ENCODE measurements around the gene BRCC3.

BRCC3 gene

GRCh38 chrX:155065035-155065734 is 6.1 kb upstream of the BRCC3 start:
- H3K9me3 ChIP-seq (ENCODE audit: control insufficient read depth, low read length) = no peaks in the 10 kb centered on the region
- DNase-seq (ENCODE audit: low read depth) = peak; percentile 24
- H3K4me3 ChIP-seq (ENCODE audit: low read length) = no peak overlapping the region
- no peak overlapping the region for H3K9ac ChIP-seq (ENCODE audit: low read length)
- H3K27me3 ChIP-seq (replicated peaks; ENCODE audit: control insufficient read depth, insufficient read depth, low read length) = no peaks in the 10 kb centered on the region
- no peaks in the 10 kb centered on the region for H3K36me3 ChIP-seq (ENCODE audit: control insufficient read depth, insufficient read depth, low read length, severe bottlenecking)
- peaks cover 36% of the 10 kb centered on the region for H3K4me1 ChIP-seq (ENCODE audit: control insufficient read depth, insufficient read depth, low read length)

GRCh38 chrX:155068165-155068564 is 3.1 kb upstream of the BRCC3 start:
- no peak overlapping the region for H3K9ac ChIP-seq (ENCODE audit: low read length)
- H3K4me1 ChIP-seq (ENCODE audit: control insufficient read depth, insufficient read depth, low read length) = peaks cover 36% of the 10 kb centered on the region
- no peaks in the 10 kb centered on the region for H3K36me3 ChIP-seq (ENCODE audit: control insufficient read depth, insufficient read depth, low read length, severe bottlenecking)
- H3K4me3 ChIP-seq (ENCODE audit: low read length) = no peak overlapping the region
- H3K9me3 ChIP-seq (ENCODE audit: control insufficient read depth, low read length) = no peaks in the 10 kb centered on the region
- DNase-seq (ENCODE audit: low read depth) = peak; percentile 49
- H3K27me3 ChIP-seq (replicated peaks; ENCODE audit: control insufficient read depth, insufficient read depth, low read length) = no peaks in the 10 kb centered on the region

GRCh38 chrX:155069414-155069813 is 1.9 kb upstream of the BRCC3 start:
- peaks cover 36% of the 10 kb centered on the region for H3K4me1 ChIP-seq (ENCODE audit: control insufficient read depth, insufficient read depth, low read length)
- H3K36me3 ChIP-seq (ENCODE audit: control insufficient read depth, insufficient read depth, low read length, severe bottlenecking) = no peaks in the 10 kb centered on the region
- H3K27me3 ChIP-seq (replicated peaks; ENCODE audit: control insufficient read depth, insufficient read depth, low read length) = no peaks in the 10 kb centered on the region
- peak overlapping the region; percentile 86 for H3K4me3 ChIP-seq (ENCODE audit: low read length)
- H3K9ac ChIP-seq (ENCODE audit: low read length) = peak overlapping the region; percentile 87
- H3K9me3 ChIP-seq (ENCODE audit: control insufficient read depth, low read length) = no peaks in the 10 kb centered on the region
- no peak for DNase-seq (ENCODE audit: low read depth)

- H3K9ac ChIP-seq (ENCODE audit: low read length) = peak overlapping the region; percentile 87
- peaks cover 33% of the 10 kb centered on the region for H3K4me1 ChIP-seq (ENCODE audit: control insufficient read depth, insufficient read depth, low read length)
- H3K4me3 ChIP-seq (ENCODE audit: low read length) = peak overlapping the region; percentile 86
- no peak for DNase-seq (ENCODE audit: low read depth)
- no peaks in the 10 kb centered on the region for H3K36me3 ChIP-seq (ENCODE audit: control insufficient read depth, insufficient read depth, low read length, severe bottlenecking)
- no peaks in the 10 kb centered on the region for H3K9me3 ChIP-seq (ENCODE audit: control insufficient read depth, low read length)
- no peaks in the 10 kb centered on the region for H3K27me3 ChIP-seq (replicated peaks; ENCODE audit: control insufficient read depth, insufficient read depth, low read length)
Observed at GRCh38 chrX:155070038-155070437, 1.3 kb upstream of the BRCC3 start.

GRCh38 chrX:155070663-155070974 is 689 bp upstream of the BRCC3 start:
- H3K36me3 ChIP-seq (ENCODE audit: control insufficient read depth, insufficient read depth, low read length, severe bottlenecking) = no peaks in the 10 kb centered on the region
- peak; percentile 53 for DNase-seq (ENCODE audit: low read depth)
- no peaks in the 10 kb centered on the region for H3K27me3 ChIP-seq (replicated peaks; ENCODE audit: control insufficient read depth, insufficient read depth, low read length)
- H3K9me3 ChIP-seq (ENCODE audit: control insufficient read depth, low read length) = no peaks in the 10 kb centered on the region
- peaks cover 27% of the 10 kb centered on the region for H3K4me1 ChIP-seq (ENCODE audit: control insufficient read depth, insufficient read depth, low read length)
- peak overlapping the region; percentile 87 for H3K9ac ChIP-seq (ENCODE audit: low read length)
- peak overlapping the region; percentile 86 for H3K4me3 ChIP-seq (ENCODE audit: low read length)

GRCh38 chrX:155071694-155072280 is 479 bp downstream of the BRCC3 start:
- peak; percentile 17 for DNase-seq (ENCODE audit: low read depth)
- Histone ChIP-seq H3K4me1 (ENCODE audit: control insufficient read depth, insufficient read depth, low read length) (peaks cover 25% of the 10 kb centered on the region), H3K9ac (ENCODE audit: low read length) (peak overlapping the region; percentile 87), H3K4me3 (ENCODE audit: low read length) (peak overlapping the region; percentile 89), H3K9me3 (ENCODE audit: control insufficient read depth, low read length) (no peaks in the 10 kb centered on the region), H3K36me3 (ENCODE audit: control insufficient read depth, insufficient read depth, low read length, severe bottlenecking) (peaks cover 2% of the 10 kb centered on the region), H3K27me3 (replicated peaks; ENCODE audit: control insufficient read depth, insufficient read depth, low read length) (no peaks in the 10 kb centered on the region)

- Histone ChIP-seq H3K4me1 (ENCODE audit: control insufficient read depth, insufficient read depth, low read length) (no peaks in the 10 kb centered on the region), H3K9ac (ENCODE audit: low read length) (no peak overlapping the region), H3K36me3 (ENCODE audit: control insufficient read depth, insufficient read depth, low read length, severe bottlenecking) (peaks cover 12% of the 10 kb centered on the region), H3K9me3 (ENCODE audit: control insufficient read depth, low read length) (no peaks in the 10 kb centered on the region), H3K27me3 (replicated peaks; ENCODE audit: control insufficient read depth, insufficient read depth, low read length) (no peaks in the 10 kb centered on the region), H3K4me3 (ENCODE audit: low read length) (no peak overlapping the region)
- DNase-seq (ENCODE audit: low read depth) = peak; percentile 50
Observed at GRCh38 chrX:155086202-155086840, 15.0 kb downstream of the BRCC3 start.

GRCh38 chrX:155086961-155087735 is 15.8 kb downstream of the BRCC3 start:
- Histone ChIP-seq H3K4me1 (ENCODE audit: control insufficient read depth, insufficient read depth, low read length) (no peaks in the 10 kb centered on the region), H3K9me3 (ENCODE audit: control insufficient read depth, low read length) (no peaks in the 10 kb centered on the region), H3K9ac (ENCODE audit: low read length) (no peak overlapping the region), H3K36me3 (ENCODE audit: control insufficient read depth, insufficient read depth, low read length, severe bottlenecking) (peaks cover 13% of the 10 kb centered on the region), H3K27me3 (replicated peaks; ENCODE audit: control insufficient read depth, insufficient read depth, low read length) (no peaks in the 10 kb centered on the region), H3K4me3 (ENCODE audit: low read length) (no peak overlapping the region)
- no peak for DNase-seq (ENCODE audit: low read depth)

GRCh38 chrX:155094468-155095061 is 23.3 kb downstream of the BRCC3 start:
- Histone ChIP-seq H3K4me3 (ENCODE audit: low read length) (no peak overlapping the region), H3K36me3 (ENCODE audit: control insufficient read depth, insufficient read depth, low read length, severe bottlenecking) (peaks cover 18% of the 10 kb centered on the region), H3K9ac (ENCODE audit: low read length) (no peak overlapping the region), H3K27me3 (replicated peaks; ENCODE audit: control insufficient read depth, insufficient read depth, low read length) (no peaks in the 10 kb centered on the region), H3K4me1 (ENCODE audit: control insufficient read depth, insufficient read depth, low read length) (no peaks in the 10 kb centered on the region), H3K9me3 (ENCODE audit: control insufficient read depth, low read length) (no peaks in the 10 kb centered on the region)
- peak; percentile 66 for DNase-seq (ENCODE audit: low read depth)

GRCh38 chrX:155105919-155106318 is 34.6 kb downstream of the BRCC3 start:
- Histone ChIP-seq H3K9me3 (ENCODE audit: control insufficient read depth, low read length) (no peaks in the 10 kb centered on the region), H3K36me3 (ENCODE audit: control insufficient read depth, insufficient read depth, low read length, severe bottlenecking) (peaks cover 9% of the 10 kb centered on the region), H3K4me3 (ENCODE audit: low read length) (no peak overlapping the region), H3K9ac (ENCODE audit: low read length) (no peak overlapping the region), H3K27me3 (replicated peaks; ENCODE audit: control insufficient read depth, insufficient read depth, low read length) (no peaks in the 10 kb centered on the region), H3K4me1 (ENCODE audit: control insufficient read depth, insufficient read depth, low read length) (peaks cover 8% of the 10 kb centered on the region)
- no peak for DNase-seq (ENCODE audit: low read depth)

- peaks cover 6% of the 10 kb centered on the region for H3K9me3 ChIP-seq (ENCODE audit: control insufficient read depth, low read length)
- no peak overlapping the region for H3K9ac ChIP-seq (ENCODE audit: low read length)
- H3K4me1 ChIP-seq (ENCODE audit: control insufficient read depth, insufficient read depth, low read length) = peaks cover 8% of the 10 kb centered on the region
- DNase-seq (ENCODE audit: low read depth) = no peak
- H3K36me3 ChIP-seq (ENCODE audit: control insufficient read depth, insufficient read depth, low read length, severe bottlenecking) = peaks cover 6% of the 10 kb centered on the region
- H3K4me3 ChIP-seq (ENCODE audit: low read length) = no peak overlapping the region
- no peaks in the 10 kb centered on the region for H3K27me3 ChIP-seq (replicated peaks; ENCODE audit: control insufficient read depth, insufficient read depth, low read length)
Observed at GRCh38 chrX:155108427-155108826, 37.1 kb downstream of the BRCC3 start.

All from adipocyte (in vitro differentiated cells).